HG02678 (cell line): ENCODE data around the gene KSR1.
"Not testable (repeated sequence)": the region's sequence is repeated elsewhere in the genome, so short reads cannot be mapped to it uniquely, and the experiment has no call there.

ENCODE experiments used
- ATAC-seq: cut with Tn5 transposase; IDR thresholded peaks from one replicate; pipeline ENCODE4 v1.9.1; 2021; ENCODE audit warnings: mild to moderate bottlenecking, moderate library complexity; ENCODE audit not compliant: unreplicated experiment

KSR1 gene

GRCh38 chr17:27425991-27426390 is 30.3 kb upstream of the KSR1 start:
- ATAC-seq: no peak

GRCh38 chr17:27426471-27426870 is 29.8 kb upstream of the KSR1 start:
- not testable (repeated sequence) for ATAC-seq

- not testable (repeated sequence) for ATAC-seq
These were observed 28.9 kb upstream of the KSR1 start for GRCh38 chr17:27427166-27427862.

- no peak for ATAC-seq
These were observed 27.3 kb upstream of the KSR1 start for GRCh38 chr17:27428781-27429505.

- no peak for ATAC-seq
These were observed 26.4 kb upstream of the KSR1 start for GRCh38 chr17:27429666-27430382.

- no peak for ATAC-seq
These were observed 25.8 kb upstream of the KSR1 start for GRCh38 chr17:27430383-27430840.

- no peak for ATAC-seq
These were observed 25.3 kb upstream of the KSR1 start for GRCh38 chr17:27430882-27431491.

GRCh38 chr17:27433521-27433920 is 22.7 kb upstream of the KSR1 start:
- ATAC-seq: no peak

- ATAC-seq: not testable (repeated sequence)
These were observed 20.7 kb upstream of the KSR1 start for GRCh38 chr17:27435431-27436070.

- no peak for ATAC-seq
These were observed 17.8 kb upstream of the KSR1 start for GRCh38 chr17:27438348-27438998.

- ATAC-seq: no peak
These were observed 16.9 kb upstream of the KSR1 start for GRCh38 chr17:27439342-27439741.

GRCh38 chr17:27442702-27443101 is 13.5 kb upstream of the KSR1 start:
- ATAC-seq: no peak

- ATAC-seq: no peak
These were observed 12.8 kb upstream of the KSR1 start for GRCh38 chr17:27443491-27443890.

GRCh38 chr17:27445971-27446370 is 10.3 kb upstream of the KSR1 start:
- no peak for ATAC-seq

GRCh38 chr17:27446569-27447301 is 9.5 kb upstream of the KSR1 start:
- ATAC-seq: no peak

GRCh38 chr17:27448534-27448933 is 7.7 kb upstream of the KSR1 start:
- ATAC-seq: not testable (repeated sequence)

- ATAC-seq: no peak
These were observed 6.7 kb upstream of the KSR1 start for GRCh38 chr17:27449541-27449940.

- ATAC-seq: no peak
These were observed 6.3 kb upstream of the KSR1 start for GRCh38 chr17:27449988-27450387.

- no peak for ATAC-seq
These were observed 5.8 kb upstream of the KSR1 start for GRCh38 chr17:27450416-27450815.

- no peak for ATAC-seq
These were observed 4.3 kb upstream of the KSR1 start for GRCh38 chr17:27451906-27452305.
